H1 (cell line): ENCODE results near the gene ARHGEF28. TPM values are rescaled to one million over a fixed set of nuclear protein-coding genes. Genes with fewer than 3 reads are reported as not detected.

ENCODE experiments used
- CTCF ChIA-PET: fragments of 300-600 bp; sonication (Branson Sonifier 250); formaldehyde crosslinking; loops from one replicate; lab custom pipeline; 2021; ENCODE audit not compliant: partially characterized antibody; lab: Charles Lee
- POLR2A ChIA-PET: fragments of 300-600 bp; sonication (Branson Sonifier 250); formaldehyde crosslinking; loops from one replicate; lab custom pipeline; 2021; ENCODE audit warnings: inconsistent platforms; ENCODE audit not compliant: partially characterized antibody; lab: Charles Lee
- DNase-seq, 2 experiments: peaks; one replicate each; pipeline versions ENCODE4 v3.0.0 to v3.0.0-alpha.2; 2010 to 2022; ENCODE audit warnings: low spot score in 2 of 2, low read depth in 1 of 2, mixed read lengths in 1 of 2
- FAIRE-seq: peaks from 2 replicates; lab custom pipeline; 2011; peaks lifted over from hg19 to GRCh38; lab: Jason Lieb, UNC
- H2AFZ ChIP-seq: 2 replicates; pipeline ENCODE4 v1.8.1; 2012; ENCODE audit warnings: low read length, inconsistent platforms
- H2AK5ac ChIP-seq: 2 replicates; pipeline ENCODE4 v1.6.1; 2013; ENCODE audit warnings: low read depth, low read length
- H2BK120ac ChIP-seq: replicated peaks from 2 replicates; pipeline ENCODE3; 2013; ENCODE audit warnings: low read depth, low read length, inconsistent platforms
- H2BK12ac ChIP-seq: 2 replicates; pipeline ENCODE4 v1.6.1; 2013; ENCODE audit warnings: low read depth, low read length
- H2BK15ac ChIP-seq: 2 replicates; pipeline ENCODE4 v1.6.1; 2013; ENCODE audit warnings: low read length
- H2BK20ac ChIP-seq: 2 replicates; pipeline ENCODE4 v1.6.1; 2013; ENCODE audit warnings: low read length
- H2BK5ac ChIP-seq: 2 replicates; pipeline ENCODE4 v1.6.1; 2013; ENCODE audit warnings: low read depth, low read length
- H3K14ac ChIP-seq: 2 replicates; pipeline ENCODE4 v1.6.1; 2013; ENCODE audit warnings: inconsistent platforms; ENCODE audit not compliant: insufficient read length
- H3K18ac ChIP-seq: 2 replicates; pipeline ENCODE4 v1.6.1; 2013; ENCODE audit warnings: low read length; ENCODE audit errors: extremely low read depth
- H3K23ac ChIP-seq: 2 replicates; pipeline ENCODE4 v1.6.1; 2013; ENCODE audit warnings: inconsistent platforms; ENCODE audit not compliant: insufficient read length
- H3K23me2 ChIP-seq: 2 replicates; pipeline ENCODE4 v1.6.1; 2013; ENCODE audit warnings: low read depth, low read length
- H3K27ac ChIP-seq: 2 replicates; pipeline ENCODE4 v1.6.1; 2011; ENCODE audit warnings: low read depth, low read length, inconsistent platforms
- H3K27me3 ChIP-seq, 4 experiments: replicated peaks in 1 of 4; 1 replicate in 1 of 4; 2 replicates in 3 of 4; pipeline versions ENCODE4 v1.6.1 to v1.8.1; 2011 to 2013; ENCODE audit warnings: low read length in 3 of 4, mild to moderate bottlenecking in 3 of 4, inconsistent platforms in 2 of 4, mixed read lengths in 2 of 4, moderate library complexity in 1 of 4; ENCODE audit not compliant: control insufficient read depth in 3 of 4, insufficient read depth in 3 of 4; ENCODE audit errors: extremely low read depth in 1 of 4
- H3K36me3 ChIP-seq, 4 experiments: 2 replicates each; pipeline versions ENCODE4 v1.6.1 to v1.8.1; 2011 to 2013; ENCODE audit warnings: mild to moderate bottlenecking in 4 of 4, low read length in 3 of 4, moderate library complexity in 2 of 4, control low read depth in 1 of 4, inconsistent platforms in 1 of 4; ENCODE audit not compliant: insufficient read depth in 4 of 4, control insufficient read depth in 2 of 4
- H3K4ac ChIP-seq: replicated peaks from 2 replicates; pipeline ENCODE3; 2013; ENCODE audit warnings: low read length, low read depth, mixed read lengths, inconsistent platforms; ENCODE audit not compliant: insufficient read length
- H3K4me1 ChIP-seq, 4 experiments: replicated peaks in 1 of 4; 1 replicate in 1 of 4; 2 replicates in 3 of 4; pipeline versions ENCODE4 v1.6.1 to v1.8.1; 2011 to 2013; ENCODE audit warnings: low read length in 3 of 4, inconsistent platforms in 2 of 4, mixed read lengths in 1 of 4; ENCODE audit not compliant: insufficient read depth in 4 of 4, control insufficient read depth in 3 of 4
- H3K4me2 ChIP-seq, 2 experiments: 2 replicates each; pipeline versions ENCODE4 v1.6.1 to v1.8.1; 2011 to 2013; ENCODE audit warnings: low read depth in 2 of 2, low read length in 2 of 2, control low read depth in 1 of 2, inconsistent platforms in 1 of 2, mild to moderate bottlenecking in 1 of 2; ENCODE audit not compliant: insufficient read depth in 1 of 2
- H3K4me3 ChIP-seq, 4 experiments: fragments of 200-600, 300-600 bp in 1 of 4; sonication (generic), shearing (Covaris generic), sonication (Bioruptor Twin) in 1 of 4; 2 replicates each; pipeline versions ENCODE4 v1.5.1 to v1.8.1; 2011 to 2016; ENCODE audit warnings: low read length in 4 of 4, low read depth in 3 of 4, control low read depth in 2 of 4, inconsistent platforms in 2 of 4, mild to moderate bottlenecking in 2 of 4, mixed read lengths in 1 of 4, moderate library complexity in 1 of 4; ENCODE audit not compliant: insufficient read depth in 2 of 4; ENCODE audit errors: extremely low read depth in 1 of 4
- H3K56ac ChIP-seq: replicated peaks from 2 replicates; pipeline ENCODE3; 2013; ENCODE audit warnings: low read depth, mild to moderate bottlenecking, mixed read lengths, low read length, inconsistent platforms; ENCODE audit not compliant: insufficient read length
- H3K79me1 ChIP-seq: 2 replicates; pipeline ENCODE4 v1.6.1; 2013; ENCODE audit warnings: low read depth, low read length, control low read depth
- H3K79me2 ChIP-seq, 2 experiments: 2 replicates each; pipeline versions ENCODE4 v1.6.1 to v1.8.1; 2012 to 2013; ENCODE audit warnings: low read length in 2 of 2, mild to moderate bottlenecking in 2 of 2, inconsistent platforms in 1 of 2; ENCODE audit not compliant: insufficient read depth in 2 of 2, control insufficient read depth in 1 of 2
- H3K9ac ChIP-seq, 4 experiments: replicated peaks in 1 of 4; 1 replicate in 1 of 4; 2 replicates in 3 of 4; pipeline versions ENCODE4 v1.6.1 to v1.8.1; 2011 to 2013; ENCODE audit warnings: low read depth in 3 of 4, low read length in 3 of 4, control low read depth in 2 of 4, mild to moderate bottlenecking in 2 of 4, moderate library complexity in 2 of 4, inconsistent platforms in 1 of 4; ENCODE audit errors: extremely low read depth in 1 of 4
- H3K9me3 ChIP-seq, 2 experiments: 2 replicates each; pipeline versions ENCODE4 v1.6.1 to v1.8.1; 2012 to 2013; ENCODE audit warnings: mild to moderate bottlenecking in 2 of 2, moderate library complexity in 2 of 2, control low read depth in 1 of 2, inconsistent platforms in 1 of 2, low read depth in 1 of 2, low read length in 1 of 2, mixed read lengths in 1 of 2; ENCODE audit not compliant: insufficient read depth in 2 of 2
- H4K20me1 ChIP-seq, 2 experiments: replicated peaks in 1 of 2; 2 replicates each; pipeline versions ENCODE3 to v1.8.1; 2011 to 2013; ENCODE audit warnings: inconsistent platforms in 2 of 2, low read length in 2 of 2, mild to moderate bottlenecking in 1 of 2; ENCODE audit not compliant: insufficient read depth in 2 of 2, control insufficient read depth in 1 of 2
- H4K5ac ChIP-seq: 2 replicates; pipeline ENCODE4 v1.6.1; 2013; ENCODE audit warnings: low read length, low read depth, mixed read lengths, inconsistent platforms; ENCODE audit not compliant: insufficient read length
- H4K8ac ChIP-seq: 2 replicates; pipeline ENCODE4 v1.8.0; 2013; ENCODE audit warnings: mild to moderate bottlenecking, moderate library complexity, low read length, inconsistent platforms; ENCODE audit not compliant: insufficient read depth; ENCODE audit errors: extremely low read depth
- H4K91ac ChIP-seq: replicated peaks from 2 replicates; pipeline ENCODE3; 2013; ENCODE audit warnings: low read length, mixed read lengths, inconsistent platforms; ENCODE audit not compliant: insufficient read length
- ASH2L ChIP-seq: fragments of 200-600, 300-600 bp; sonication (generic); IDR thresholded peaks from one replicate; pipeline ENCODE4 v1.7.1; 2017; ENCODE audit warnings: low read length
- BRCA1 ChIP-seq: IDR thresholded peaks from 2 replicates; pipeline ENCODE4 v1.6.1; 2012; ENCODE audit warnings: low read depth, low read length, improper control_type of control experiment
- CBX8 ChIP-seq: fragments of 300-800, 300-1000 bp; sonication (generic); IDR thresholded peaks from 2 replicates; pipeline ENCODE4 v1.7.1; 2016; ENCODE audit warnings: low read depth, low read length, borderline replicate concordance
- E2F6 ChIP-seq: IDR thresholded peaks from 2 replicates; pipeline ENCODE4 v1.6.1; 2012; ENCODE audit warnings: inconsistent platforms
- JUND ChIP-seq: IDR thresholded peaks from 2 replicates; pipeline ENCODE4 v1.6.1; 2011; ENCODE audit warnings: mild to moderate bottlenecking, improper control_type of control experiment, low read length
- NRF1 ChIP-seq: IDR thresholded peaks from 2 replicates; pipeline ENCODE4 v1.6.1; 2011; ENCODE audit warnings: mild to moderate bottlenecking, low read depth, low read length, improper control_type of control experiment
- RAD21 ChIP-seq, 2 experiments: IDR thresholded peaks in 1 of 2; conservative IDR thresholded peaks in 1 of 2; 2 replicates each; pipeline ENCODE4 v1.6.1; 2011; ENCODE audit warnings: low read depth in 2 of 2, low read length in 2 of 2, improper control_type of control experiment in 1 of 2, inconsistent platforms in 1 of 2, mild to moderate bottlenecking in 1 of 2, moderate library complexity in 1 of 2
- RFX5 ChIP-seq: IDR thresholded peaks from 2 replicates; pipeline ENCODE4 v1.6.1; 2011; ENCODE audit warnings: low read depth, low read length, improper control_type of control experiment, borderline replicate concordance
- SIN3A ChIP-seq, 2 experiments: IDR thresholded peaks in 1 of 2; conservative IDR thresholded peaks in 1 of 2; 2 replicates each; pipeline ENCODE4 v1.6.1; 2011 to 2012; ENCODE audit warnings: low read length in 2 of 2, improper control_type of control experiment in 1 of 2, low read depth in 1 of 2, mild to moderate bottlenecking in 1 of 2
- SIX5 ChIP-seq: IDR thresholded peaks from 2 replicates; pipeline ENCODE4 v1.6.1; 2011; ENCODE audit warnings: mild to moderate bottlenecking, low read depth, low read length
- SP1 ChIP-seq: IDR thresholded peaks from 2 replicates; pipeline ENCODE4 v1.6.1; 2011; ENCODE audit warnings: low read depth, low read length
- YY1 ChIP-seq: IDR thresholded peaks from 2 replicates; pipeline ENCODE4 v1.6.1; 2011; ENCODE audit warnings: low read depth, mild to moderate bottlenecking, low read length
- WGBS, 2 experiments: shearing (Covaris generic) in 1 of 2; methylation state at CpG; one replicate each; pipeline versions ENCODE4 v1.1.6 to v1.1.7; 2013 to 2015; ENCODE audit warnings: low lambda C conversion rate in 2 of 2, mixed read lengths in 2 of 2, inconsistent platforms in 1 of 2, low coverage in 1 of 2, missing lambda C conversion rate in 1 of 2; ENCODE audit not compliant: insufficient replicate concordance in 2 of 2, insufficient coverage in 1 of 2, insufficient read length in 1 of 2; ENCODE audit errors: extremely low coverage in 1 of 2, missing lambda C conversion rate in 1 of 2; 5-methylcytosine and 5-hydroxymethylcytosine counted together
- polyA plus RNA-seq, 7 experiments: library from polyadenylated mRNA; depleted of rRNA in 3 of 7; stranded (reverse) in 5 of 7; unstranded in 2 of 7; fragments of >200 nt in 5 of 7; fragments of 200-250 nt in 2 of 7; gene quantifications; 1 replicate in 5 of 7; 2 replicates in 1 of 7; 4 replicates in 1 of 7; pipeline versions ENCODE4 v1.2.1 to v1.2.3, GENCODE V29; 2011 to 2013; ENCODE audit warnings: missing spikeins in 2 of 7, mixed read lengths in 2 of 7
- total RNA-seq: library from RNA; stranded (reverse); fragmentation: NEBNext Ultra II Directional; extraction: Animal tissue kit (Norgen Biotek cat#: 25700); gene quantifications from 2 replicates; pipeline ENCODE4 v1.2.1, GENCODE V29; 2021
- TF ChIP-seq, protein P1 (sequence below): IDR thresholded peaks from 2 replicates; pipeline ENCODE4 v1.6.1; 2011; ENCODE audit warnings: low read length, improper control_type of control experiment

The ARHGEF28 gene
- total and polyA plus RNA-seq, 2 of the 8 experiments (the other 6 are each of a cell fraction or from before 2014, with no cell fraction given): 0.33 to 1.0 TPM

GRCh38 chr5:73960426-73960825 is 334.4 kb downstream of the ARHGEF28 start:
- DNase-seq (no peak), FAIRE-seq (no peak)
- Histone ChIP-seq H3K14ac (no peak overlapping the region), H4K5ac (no peak overlapping the region), H3K23me2 (no peaks in the 10 kb centered on the region), H4K91ac (no peak overlapping the region), H2AFZ (no peak overlapping the region), H3K36me3 (no peaks in the 10 kb centered on the region), H3K4me1 (no peaks in the 10 kb centered on the region), H2BK120ac (no peak overlapping the region), H3K23ac (no peak overlapping the region), H3K4me2 (no peak overlapping the region), H3K9me3 (no peaks in the 10 kb centered on the region), H3K9ac (no peak overlapping the region), H3K79me2 (no peaks in the 10 kb centered on the region), H3K4me3 (no peak overlapping the region), H3K79me1 (no peaks in the 10 kb centered on the region), H3K27me3 (no peaks in the 10 kb centered on the region), H2AK5ac (no peak overlapping the region), H4K8ac (no peak overlapping the region), H3K18ac (no peak overlapping the region), H3K56ac (no peak overlapping the region), H3K4ac (no peak overlapping the region), H2BK5ac (no peak overlapping the region), H2BK12ac (no peak overlapping the region), H4K20me1 (no peaks in the 10 kb centered on the region), H2BK20ac (no peak overlapping the region), H2BK15ac (no peak overlapping the region), H3K27ac (no peak overlapping the region)
- POLR2A ChIA-PET: no interaction called here
- 88% methylated on average over 1 of the region's 1 CpG; no CpG with 5 or more reads in 1 of the 2 experiments for WGBS, 2 experiments
- CTCF ChIA-PET: no interaction called here
- TF ChIP-seq SIX5 (no peak), CBX8 (no peak), RAD21 (IDR thresholded peaks at IDR 0.05 in 1 of 2, conservative IDR thresholded peaks at IDR 0.05 in 1 of 2; ENCODE audit: low read depth in 2 of 2, low read length in 2 of 2) (no peak), YY1 (no peak), RFX5 (no peak), SP1 (no peak), JUND (no peak), BRCA1 (no peak), ASH2L (no peak), NRF1 (no peak), E2F6 (no peak), SIN3A (conservative IDR thresholded peaks at IDR 0.05 in 1 of 2, IDR thresholded peaks at IDR 0.05 in 1 of 2; ENCODE audit: low read depth in 1 of 2, low read length in 2 of 2) (no peak)
- TF ChIP-seq, protein P1, sequence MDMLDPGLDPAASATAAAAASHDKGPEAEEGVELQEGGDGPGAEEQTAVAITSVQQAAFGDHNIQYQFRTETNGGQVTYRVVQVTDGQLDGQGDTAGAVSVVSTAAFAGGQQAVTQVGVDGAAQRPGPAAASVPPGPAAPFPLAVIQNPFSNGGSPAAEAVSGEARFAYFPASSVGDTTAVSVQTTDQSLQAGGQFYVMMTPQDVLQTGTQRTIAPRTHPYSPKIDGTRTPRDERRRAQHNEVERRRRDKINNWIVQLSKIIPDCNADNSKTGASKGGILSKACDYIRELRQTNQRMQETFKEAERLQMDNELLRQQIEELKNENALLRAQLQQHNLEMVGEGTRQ: no peak
